Limb (tissue), 2 donors: ENCODE measurements around the gene UFL1.
"Not testable (repeated sequence)": the region's sequence is repeated elsewhere in the genome, so short reads cannot be mapped to it uniquely, and the experiment has no call there.

Source experiments
- DNase-seq, 2 donors: peaks; one replicate each; pipeline ENCODE4 v3.0.0-alpha.2; 2016; ENCODE audit errors: extremely low spot score in 2 of 2

Gene UFL1

DNA sequence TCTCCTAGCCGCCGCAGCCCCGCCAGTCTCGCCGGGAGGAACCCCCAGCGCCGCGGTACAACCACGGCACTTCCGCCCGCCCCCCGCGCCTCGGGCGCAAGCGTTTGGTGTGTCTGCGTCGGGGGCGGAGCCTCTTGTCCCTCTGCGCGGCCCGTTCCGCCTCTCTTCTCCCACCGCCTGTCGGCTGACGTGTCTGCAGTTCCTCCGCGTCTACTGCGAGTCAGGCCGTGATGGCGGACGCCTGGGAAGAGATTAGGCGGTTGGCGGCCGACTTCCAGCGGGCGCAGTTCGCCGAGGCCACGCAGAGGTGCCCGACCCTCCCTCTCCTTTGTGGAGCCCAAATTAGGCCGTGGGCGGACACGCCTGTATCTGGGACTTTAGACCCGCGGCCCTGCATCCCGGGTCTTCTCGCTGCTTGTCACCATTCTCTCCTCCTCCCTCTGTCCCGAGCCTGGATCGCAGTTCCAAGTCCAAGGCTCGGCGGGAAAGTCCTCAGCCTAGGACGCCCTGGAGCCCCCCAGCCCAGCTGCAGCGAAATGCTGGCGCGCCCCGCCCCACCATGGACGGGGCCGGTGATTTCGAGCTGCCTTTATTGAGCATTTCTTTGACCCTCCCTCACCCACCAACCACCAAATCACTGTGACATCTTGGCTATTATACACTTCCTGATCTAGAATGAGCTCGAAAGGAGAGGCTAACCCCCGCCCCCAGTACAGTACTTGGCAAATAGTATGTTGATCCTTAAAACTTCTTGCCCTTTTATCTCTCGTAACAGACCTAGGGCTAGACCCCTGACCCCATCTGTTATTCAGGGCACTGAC is at the start of gene UFL1:
Gene UFL1 (plus strand): TSS at position 163 of the 821 bp plus-strand sequence. CDS start 68 bp downstream, at position 231.
- DNase-seq = peak; percentile 95 to 98

DNA sequence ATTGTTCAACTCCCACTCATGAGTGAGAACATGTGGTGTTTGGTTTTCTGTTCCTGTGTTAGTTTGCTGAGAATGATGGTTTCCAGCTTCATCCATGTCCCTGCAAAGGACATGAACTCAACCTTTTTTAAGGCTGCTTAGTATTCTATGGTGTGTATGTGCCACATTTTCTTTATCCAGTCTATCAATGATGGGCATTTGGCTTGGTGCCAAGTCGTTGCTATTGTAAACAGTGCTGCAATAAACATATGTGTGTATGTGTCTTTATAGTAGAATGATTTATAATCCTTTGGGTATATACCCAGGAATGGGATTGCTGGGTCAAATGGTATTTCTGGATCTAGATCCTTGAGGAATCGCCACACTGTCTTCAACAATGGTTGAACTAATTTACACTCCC is 49.3 kb upstream of the UFL1 start:
- DNase-seq = not testable (repeated sequence)

DNA sequence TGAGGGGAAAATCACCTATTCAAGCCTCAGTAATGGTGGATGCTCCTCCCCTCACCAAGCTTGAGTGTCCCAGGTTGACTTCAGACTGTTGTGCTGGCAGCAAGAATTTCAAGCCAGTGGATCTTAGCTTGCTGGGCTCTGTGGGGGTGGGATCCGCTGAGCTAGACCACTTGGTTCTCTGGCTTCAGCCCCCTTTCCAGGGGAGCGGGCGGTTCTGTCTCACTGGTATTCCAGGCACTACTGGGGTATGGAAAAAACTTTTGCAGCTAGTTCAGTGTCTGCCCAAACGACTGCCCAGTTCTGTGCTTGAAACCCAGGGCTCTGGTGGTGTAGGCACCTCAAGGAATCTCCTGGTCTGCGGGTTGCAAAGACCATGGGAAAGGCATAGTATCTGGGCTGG is 42.9 kb upstream of the UFL1 start:
- DNase-seq = no peak

DNA sequence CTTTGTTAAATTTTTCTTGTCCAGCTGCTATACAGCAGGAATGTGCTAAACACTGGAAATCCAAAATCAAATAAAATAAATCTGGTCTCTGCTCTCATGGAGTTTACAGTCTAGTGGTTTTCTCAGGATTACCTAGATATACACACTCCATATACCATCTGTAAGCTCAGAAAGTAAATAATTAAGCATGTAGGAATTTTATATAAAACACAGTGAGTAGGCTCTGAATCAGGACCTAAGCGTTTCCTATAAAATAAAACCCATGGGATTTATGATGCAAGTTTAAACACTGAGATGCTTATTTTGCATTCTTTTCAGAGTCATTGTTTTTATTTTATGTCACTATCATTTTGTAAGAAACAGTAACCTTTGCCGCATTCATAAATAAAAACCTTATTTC is 29.7 kb upstream of the UFL1 start:
- DNase-seq = no peak

DNA sequence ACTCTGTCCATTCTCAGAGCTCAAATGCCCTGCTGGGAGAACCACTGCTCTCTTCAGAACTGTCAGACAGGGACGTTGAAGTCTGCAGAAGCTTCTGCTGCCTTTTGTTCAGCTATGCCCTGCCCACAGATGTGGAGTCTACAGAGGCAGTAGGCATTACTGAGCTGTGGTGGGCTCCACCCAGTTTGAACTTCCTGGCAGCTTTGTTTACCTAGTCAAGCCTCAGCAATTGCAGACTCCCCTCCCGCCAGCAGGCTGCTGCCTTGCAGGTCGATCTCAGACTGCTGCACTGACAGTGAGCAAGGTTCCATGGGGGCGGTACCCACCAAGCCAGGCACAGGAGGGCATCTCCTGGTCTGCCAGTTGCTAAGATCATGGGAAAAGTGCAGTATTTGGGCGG is 21.8 kb upstream of the UFL1 start:
- DNase-seq = no peak

DNA sequence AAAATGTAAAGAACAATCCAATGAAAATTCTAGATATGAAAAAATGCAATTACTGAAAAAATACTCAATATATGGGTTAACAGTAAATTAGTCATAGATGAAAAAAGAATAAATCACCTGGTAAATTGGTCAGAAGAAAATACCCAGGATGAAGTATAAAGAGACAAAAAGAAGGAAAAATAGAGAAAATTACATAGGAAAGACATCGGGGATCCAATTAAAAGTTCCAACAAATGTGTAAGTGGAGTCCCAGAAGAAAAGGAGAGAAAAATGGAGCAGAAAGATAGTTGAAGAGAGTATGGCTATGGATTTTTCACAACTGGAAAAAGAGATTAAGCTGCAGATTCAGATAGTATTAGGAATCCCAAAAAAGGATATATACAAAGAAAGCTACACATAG is 18.7 kb upstream of the UFL1 start:
- DNase-seq = no peak

DNA sequence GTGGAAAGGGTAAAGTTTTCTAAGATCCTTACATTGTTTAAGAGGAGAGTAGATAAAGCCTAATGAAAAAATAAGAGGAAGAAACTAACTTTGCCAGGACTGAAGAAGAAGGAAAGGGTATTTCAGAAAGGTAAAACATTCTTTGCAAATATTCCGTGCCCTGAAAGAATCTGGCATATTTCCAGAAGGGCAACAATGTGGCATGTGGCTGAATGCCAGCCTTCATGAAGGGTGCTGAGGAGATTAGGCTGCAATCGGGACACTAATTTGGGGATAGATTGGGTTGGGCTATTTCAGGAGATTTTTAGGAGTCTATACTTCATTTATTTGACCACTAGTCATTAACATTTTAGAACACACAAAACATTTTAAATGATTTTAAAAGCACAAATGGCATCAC is 16.2 kb upstream of the UFL1 start:
- no peak for DNase-seq

DNA sequence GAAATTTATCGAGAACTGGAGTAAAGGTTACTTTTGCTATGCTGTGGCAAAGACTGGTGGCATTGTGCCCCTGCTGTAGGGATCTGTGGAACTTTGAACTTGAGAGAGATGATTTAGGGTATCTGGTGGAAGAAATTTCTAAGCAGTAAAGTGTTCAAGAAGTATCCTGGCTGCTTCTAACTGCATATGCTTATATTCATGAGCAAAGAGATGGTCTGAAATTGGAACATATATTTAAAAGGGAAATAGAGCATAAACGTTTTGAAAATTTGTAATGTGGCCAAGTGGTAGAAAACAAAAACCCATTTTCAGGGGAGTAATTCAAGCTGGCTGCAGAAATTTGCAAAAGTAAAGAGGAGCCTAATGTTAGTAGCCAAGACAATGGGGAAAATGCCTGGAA is 12.3 kb upstream of the UFL1 start:
- DNase-seq = no peak

DNA sequence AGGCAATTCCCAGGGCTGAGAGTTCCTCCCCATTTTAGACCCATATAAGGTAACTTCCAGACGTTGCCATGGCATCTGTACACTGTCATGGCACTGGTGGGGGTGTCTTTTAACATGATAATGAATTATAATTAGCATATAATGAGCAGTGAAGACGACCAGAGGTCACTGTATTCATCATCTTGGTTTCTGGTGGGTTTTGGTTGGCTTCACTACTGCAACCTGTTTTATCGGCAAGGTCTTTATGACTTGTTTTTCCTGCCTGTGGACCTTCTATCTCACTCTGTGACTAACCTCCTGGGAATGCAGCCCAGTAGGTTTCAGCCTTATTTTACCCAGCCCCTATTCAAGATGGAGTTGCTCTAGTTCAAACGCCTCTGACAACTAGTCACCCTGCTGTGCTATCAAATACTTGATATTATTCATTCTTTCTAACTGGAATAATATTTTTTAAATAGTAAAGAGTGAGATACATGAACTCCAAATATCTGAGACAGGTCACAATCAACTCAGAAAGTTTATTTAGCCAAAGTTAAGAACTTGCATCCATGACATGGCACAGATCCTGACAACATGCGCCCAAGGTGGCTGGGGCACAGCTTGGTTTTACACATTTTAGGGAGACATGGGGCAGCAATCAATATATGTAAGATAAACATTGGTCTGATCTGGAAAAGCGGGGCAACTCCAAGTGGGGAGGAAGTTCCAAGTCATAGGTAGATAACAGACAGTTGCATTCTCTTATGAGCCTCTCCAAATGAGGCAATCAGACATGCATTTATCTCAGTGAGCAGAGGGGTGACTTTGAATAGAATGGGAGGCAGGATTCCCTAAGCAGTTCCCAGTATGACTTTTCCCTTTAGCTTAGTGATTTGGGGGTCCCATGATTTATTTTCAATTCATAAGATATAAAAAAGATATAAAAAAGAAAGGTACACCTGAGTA is 1.2 kb upstream of the UFL1 start:
- DNase-seq = no peak

DNA sequence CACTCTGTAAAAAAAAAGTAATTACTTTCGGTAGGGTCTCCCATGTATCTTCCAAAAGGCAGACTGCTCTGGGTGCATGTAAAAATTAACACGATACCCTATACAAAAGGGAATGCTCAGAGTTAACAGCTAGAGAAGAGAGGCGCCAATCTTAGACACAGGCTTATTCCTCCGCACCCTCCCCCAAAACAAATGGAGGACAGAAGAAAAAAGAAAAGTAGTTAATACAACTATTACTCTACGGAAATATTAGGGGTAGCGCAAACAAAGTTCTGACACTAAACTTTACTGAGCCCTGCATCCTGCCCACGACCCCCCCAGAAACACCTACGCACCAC is 331 bp upstream of the UFL1 start:
- DNase-seq = no peak

DNA sequence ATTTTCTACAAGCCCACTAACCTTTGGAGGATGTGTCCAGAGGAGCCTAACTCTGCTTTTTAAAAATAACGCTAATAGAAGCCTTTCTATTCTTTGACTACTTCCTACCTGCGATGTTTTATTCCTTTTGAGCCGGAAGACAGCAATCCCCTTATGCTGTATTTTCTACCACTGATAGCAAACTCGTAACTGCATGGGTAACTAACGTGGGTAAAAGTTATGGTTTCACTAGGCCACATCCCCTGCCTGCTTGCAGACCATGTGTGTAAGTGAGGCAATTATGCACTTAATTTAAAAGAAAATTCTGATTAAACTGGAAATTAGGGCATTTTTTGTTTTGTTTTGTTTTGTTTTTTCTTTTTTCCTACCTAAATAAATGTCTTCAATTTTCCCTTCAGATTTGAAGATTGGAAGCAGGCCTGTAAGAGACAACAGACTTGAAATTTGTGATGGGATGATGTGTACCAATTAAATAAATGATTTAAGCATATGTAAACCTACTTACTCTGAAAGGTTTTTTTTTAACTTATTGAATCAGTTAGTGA is 931 bp downstream of the UFL1 start:
- peak in 1 of 2 donors; percentile 30 for DNase-seq

DNA sequence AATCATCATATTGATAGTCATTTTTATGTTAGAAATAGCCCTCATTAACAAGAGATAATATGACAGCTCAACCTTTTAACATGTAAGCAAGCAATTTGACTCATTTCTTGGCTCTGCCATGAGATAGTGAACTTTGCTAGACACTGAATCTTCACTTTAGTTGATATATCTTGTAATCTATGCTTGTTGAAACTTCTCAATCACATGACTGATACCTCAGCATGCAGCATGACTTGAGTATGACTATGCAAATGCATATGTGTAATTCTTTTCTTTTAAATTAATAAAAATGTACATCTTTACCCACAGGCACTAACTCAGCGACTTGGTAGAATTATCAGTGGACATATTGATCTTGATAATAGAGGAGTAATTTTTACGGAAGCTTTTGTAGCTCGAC is 6.6 kb downstream of the UFL1 start:
- no peak for DNase-seq

DNA sequence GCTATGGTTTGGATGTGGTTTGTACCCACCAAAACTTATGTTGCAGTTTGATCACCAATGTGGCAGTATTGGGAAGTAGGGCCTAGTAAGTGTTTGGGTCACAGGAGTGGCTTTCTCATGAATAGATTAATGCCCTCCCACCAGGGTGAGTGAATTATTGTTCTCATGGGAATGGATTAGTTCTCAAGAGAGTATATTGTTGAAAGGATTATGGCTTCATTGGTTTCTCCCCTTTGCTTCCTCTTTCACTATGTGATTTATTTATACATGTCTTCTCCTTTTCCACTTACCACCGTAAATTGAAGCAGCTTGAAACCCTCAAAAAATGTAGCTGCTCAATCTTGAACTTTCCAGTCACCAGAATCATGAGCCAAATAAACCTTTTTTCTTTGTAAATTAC is 10.8 kb downstream of the UFL1 start:
- no peak for DNase-seq

DNA sequence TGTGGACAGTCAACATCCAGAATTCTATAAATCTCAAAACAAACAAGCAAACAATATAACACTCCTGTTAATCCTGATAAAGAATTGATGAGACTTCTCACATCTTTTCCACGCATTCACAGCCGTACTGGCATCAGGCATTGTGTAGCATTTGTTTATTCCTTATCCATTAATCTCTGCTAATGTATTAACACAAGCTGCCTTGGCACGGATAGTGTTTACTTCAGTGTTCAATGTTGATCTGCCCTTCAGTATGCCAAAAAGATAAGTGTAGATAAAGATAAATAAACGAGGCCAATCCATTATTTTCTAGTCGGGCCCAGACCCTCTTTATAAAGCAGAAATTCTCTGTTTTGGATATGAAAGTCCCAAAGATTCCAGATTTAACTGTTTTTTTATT is 16.1 kb downstream of the UFL1 start:
- DNase-seq = no peak

DNA sequence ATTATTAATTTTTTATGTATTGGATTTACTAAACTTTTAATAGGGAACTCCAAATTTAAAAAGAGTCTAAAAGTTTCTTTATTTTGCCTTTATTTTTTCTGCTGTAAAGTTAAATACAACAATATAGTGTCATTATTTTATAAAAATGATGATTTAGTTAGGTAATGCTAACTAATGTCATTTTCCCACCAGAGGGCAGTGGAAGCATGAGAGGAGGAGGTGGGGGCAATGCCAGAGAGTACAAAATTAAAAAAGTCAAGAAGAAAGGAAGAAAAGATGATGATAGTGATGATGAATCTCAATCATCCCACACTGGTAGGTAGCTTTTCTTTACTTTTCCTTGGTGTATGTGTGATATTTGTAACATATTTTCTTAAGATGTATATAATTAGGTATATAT is 21.1 kb downstream of the UFL1 start:
- DNase-seq = no peak

DNA sequence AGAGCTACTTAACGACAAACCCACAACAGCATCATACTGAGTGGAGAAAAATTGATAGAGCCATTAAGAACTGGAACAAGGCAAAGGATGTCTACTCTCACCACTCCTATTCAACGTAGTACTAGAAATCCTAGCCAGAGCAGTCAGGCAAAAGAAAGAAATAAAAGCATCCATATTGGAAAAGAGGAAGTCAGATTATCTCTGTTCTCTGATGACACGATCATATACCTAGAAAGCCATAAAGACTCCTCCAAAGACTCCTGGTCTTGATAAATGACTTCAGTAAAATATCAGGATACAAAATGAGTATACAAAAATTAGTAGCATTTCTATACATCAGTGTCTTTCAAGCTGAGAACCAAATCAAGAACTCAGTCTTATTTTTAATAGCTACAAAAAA is 24.3 kb downstream of the UFL1 start:
- no peak for DNase-seq

DNA sequence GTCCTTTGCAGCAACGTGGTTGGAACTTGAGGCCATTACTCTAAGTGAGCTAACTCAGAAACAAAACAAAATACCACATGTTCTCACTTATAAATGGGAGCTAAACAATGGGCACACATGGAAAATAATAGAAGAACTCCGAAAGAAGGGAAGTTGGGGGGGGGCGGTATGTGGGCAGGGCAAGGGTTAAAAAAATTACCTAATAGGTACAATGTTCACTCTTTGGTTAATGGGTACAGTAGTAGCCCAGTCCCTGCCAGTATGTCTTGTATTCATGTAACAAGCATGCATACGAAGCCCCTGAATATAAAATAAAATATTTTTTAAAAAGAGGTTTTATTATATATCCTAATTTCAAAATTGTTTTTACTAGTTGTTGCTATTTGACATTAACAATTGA is 26.0 kb downstream of the UFL1 start:
- no peak for DNase-seq

DNA sequence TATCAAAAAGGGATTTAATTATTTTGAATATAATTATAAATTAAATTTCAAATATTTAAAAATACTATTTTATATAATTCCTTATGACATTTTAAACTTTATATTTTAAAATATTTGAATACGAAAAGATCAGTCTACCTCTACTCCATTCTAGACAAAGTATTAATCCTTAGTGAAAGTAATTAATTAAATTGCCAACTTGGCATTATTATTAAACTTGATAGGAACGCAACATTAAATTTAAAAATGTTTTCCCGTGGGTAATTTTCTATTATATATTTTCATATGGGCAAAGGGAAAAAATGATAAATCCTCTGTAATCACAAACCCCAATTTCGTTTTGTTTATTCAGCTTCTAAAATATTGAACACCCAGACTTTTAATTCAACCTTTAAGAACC is 33.0 kb downstream of the UFL1 start:
- DNase-seq = no peak

DNA sequence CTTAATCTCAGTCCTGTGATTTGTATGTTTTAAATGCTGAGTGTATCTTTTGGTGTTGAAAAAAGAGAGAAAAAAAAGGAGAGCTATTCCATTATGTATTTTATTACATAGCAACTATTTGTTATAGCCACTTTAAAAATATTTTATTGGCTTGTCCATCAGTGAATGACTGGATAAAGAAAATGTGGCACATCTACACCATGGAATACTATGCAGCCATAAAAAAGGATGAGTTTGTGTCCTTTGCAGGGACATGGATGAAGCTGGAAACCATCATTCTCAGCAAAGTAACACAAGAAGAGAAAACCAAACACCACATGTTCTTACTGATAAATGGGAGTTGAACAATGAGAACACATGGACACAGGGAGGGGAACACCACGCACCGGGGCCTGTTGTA is 38.1 kb downstream of the UFL1 start:
- DNase-seq = not testable (repeated sequence)

DNA sequence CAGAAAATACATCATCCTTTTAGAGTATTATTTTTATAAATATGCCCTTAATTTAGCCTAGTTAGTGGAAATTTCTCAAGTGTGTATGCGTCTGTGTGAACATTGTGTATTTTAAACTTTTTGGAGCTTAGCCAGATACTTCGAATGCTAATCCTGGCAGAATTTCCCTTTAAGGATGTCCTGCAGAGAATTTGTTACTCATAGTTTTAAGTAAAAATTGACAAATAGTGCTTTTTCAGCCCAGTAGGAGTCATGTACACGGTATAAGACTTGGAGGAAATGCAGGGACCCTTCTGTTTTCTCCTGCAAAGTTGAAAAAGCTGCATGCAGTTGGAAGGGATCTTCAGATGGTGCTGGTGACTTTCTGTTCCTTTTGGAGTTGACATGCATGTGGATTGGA is 41.3 kb downstream of the UFL1 start, which contains the start of gene FHL5:
Gene FHL5 (plus strand): TSS at position 243 of the 400 bp plus-strand sequence. CDS start 40,486 bp downstream, outside the sequence.
- DNase-seq = no peak

DNA sequence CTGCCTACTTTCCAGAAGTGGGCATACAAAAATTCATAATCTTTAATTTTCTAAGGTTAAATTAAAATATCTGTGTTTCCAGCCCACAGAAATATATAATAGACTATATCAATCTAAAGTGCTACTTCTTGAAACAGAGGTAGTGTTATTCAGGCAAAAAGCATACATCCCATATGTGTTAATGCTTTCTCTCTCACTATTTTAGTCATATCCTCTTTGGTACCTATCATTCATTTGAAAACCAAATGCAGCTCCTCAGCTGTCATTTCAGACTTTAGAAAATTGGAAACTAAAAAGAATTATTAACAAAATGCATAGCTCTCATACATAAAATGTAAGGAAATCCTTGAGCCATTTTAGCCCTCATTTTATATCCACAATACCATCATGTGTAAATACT is 42.2 kb downstream of the UFL1 start:
- DNase-seq = no peak

DNA sequence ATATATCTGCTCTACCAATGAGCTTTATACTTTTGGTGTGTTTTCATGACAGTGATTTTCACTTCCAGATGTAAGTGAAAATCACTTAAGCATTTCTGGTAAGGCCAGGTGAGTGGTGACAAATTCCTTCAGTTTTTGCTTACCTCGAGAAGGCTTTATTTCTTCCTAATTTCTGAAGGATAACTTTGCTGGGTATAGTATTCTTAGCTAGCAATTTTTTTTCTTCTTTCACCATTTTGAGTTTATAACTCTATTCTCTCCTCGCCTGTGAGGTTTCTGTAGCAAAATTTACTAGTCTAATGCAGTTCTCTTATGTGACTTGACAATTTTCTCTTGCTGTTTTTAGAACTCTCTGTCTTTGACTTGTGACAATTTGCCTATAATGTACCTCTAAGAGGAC is 48.4 kb downstream of the UFL1 start:
- no peak for DNase-seq
